Activated T-cell treated with anti-CD3 and anti-CD28 coated beads, Interleukin-2, amount 50 U/mL, for 24 hours (primary cell): ENCODE results near the gene DNAH8.

Source experiments
- DNase-seq: peaks from one replicate; pipeline ENCODE4 v3.0.0-alpha.2; 2020
- H3K27ac Mint-ChIP-seq: 2 replicates; pipeline ENCODE4 v1.8.0; 2020; ENCODE audit warnings: mild to moderate bottlenecking, mixed read lengths
- H3K27me3 Mint-ChIP-seq: 2 replicates; pipeline ENCODE4 v1.8.0; 2020; ENCODE audit warnings: mixed read lengths
- H3K36me3 Mint-ChIP-seq: 2 replicates; pipeline ENCODE4 v1.8.0; 2020; ENCODE audit warnings: low read depth, mixed read lengths
- H3K4me1 Mint-ChIP-seq: 2 replicates; pipeline ENCODE4 v1.8.0; 2020; ENCODE audit warnings: low read depth, mixed read lengths
- H3K4me3 Mint-ChIP-seq: 2 replicates; pipeline ENCODE4 v1.8.0; 2020; ENCODE audit warnings: mild to moderate bottlenecking, moderate library complexity, mixed read lengths
- H3K9me3 Mint-ChIP-seq: 2 replicates; pipeline ENCODE4 v1.8.0; 2020; ENCODE audit warnings: mixed read lengths

The DNAH8 gene

DNA sequence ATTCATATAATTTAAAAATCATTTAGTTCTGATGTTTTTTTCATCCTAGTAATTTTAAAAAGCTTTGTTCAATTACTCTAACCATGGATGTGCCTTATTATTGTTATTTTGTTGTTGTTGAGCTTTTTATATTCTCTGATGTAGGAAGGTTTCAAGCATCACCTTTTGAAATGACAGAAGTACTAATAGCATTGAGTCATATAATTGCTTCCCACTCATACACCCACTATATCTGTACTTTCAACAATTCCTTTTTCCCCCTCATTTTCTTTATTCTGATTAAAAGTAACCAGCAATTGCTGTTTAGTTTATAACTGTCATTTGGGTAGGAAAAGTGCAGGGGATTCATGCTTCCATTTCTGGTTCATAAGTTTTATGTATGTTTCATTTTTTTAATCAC lies 38.6 kb downstream of the DNAH8 start:
- Mint-ChIP-seq H3K4me1 (peaks cover 41% of the 10 kb centered on the region), H3K4me3 (no peak overlapping the region), H3K27ac (peak overlapping the region; percentile 72), H3K36me3 (no peaks in the 10 kb centered on the region), H3K27me3 (peaks cover 5% of the 10 kb centered on the region), H3K9me3 (no peaks in the 10 kb centered on the region)
- no peak for DNase-seq

DNA sequence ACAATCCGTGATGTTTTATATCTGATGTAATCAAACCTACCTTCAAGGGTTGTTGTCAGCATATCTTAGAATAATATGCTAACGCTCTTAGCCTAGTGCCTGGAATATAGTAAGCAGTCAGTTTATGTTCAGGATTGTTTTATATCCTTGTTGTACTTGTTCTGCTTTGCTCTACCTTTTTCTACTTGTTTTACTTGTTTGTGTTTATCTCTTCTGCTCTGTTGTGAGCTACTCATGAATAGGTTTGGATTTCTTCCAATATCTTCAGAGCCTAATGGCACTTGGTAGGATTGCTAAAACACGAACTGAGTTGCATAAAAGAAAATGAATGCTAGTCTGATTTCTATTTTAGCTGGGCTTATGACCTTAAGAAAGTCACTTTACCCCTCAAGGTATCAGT lies 40.1 kb downstream of the DNAH8 start:
- H3K27ac Mint-ChIP-seq = peak overlapping the region; percentile 17
- peaks cover 5% of the 10 kb centered on the region for H3K27me3 Mint-ChIP-seq
- H3K9me3 Mint-ChIP-seq = no peaks in the 10 kb centered on the region
- no peak for DNase-seq
- H3K4me3 Mint-ChIP-seq = no peak overlapping the region
- peaks cover 36% of the 10 kb centered on the region for H3K4me1 Mint-ChIP-seq
- no peaks in the 10 kb centered on the region for H3K36me3 Mint-ChIP-seq

DNA sequence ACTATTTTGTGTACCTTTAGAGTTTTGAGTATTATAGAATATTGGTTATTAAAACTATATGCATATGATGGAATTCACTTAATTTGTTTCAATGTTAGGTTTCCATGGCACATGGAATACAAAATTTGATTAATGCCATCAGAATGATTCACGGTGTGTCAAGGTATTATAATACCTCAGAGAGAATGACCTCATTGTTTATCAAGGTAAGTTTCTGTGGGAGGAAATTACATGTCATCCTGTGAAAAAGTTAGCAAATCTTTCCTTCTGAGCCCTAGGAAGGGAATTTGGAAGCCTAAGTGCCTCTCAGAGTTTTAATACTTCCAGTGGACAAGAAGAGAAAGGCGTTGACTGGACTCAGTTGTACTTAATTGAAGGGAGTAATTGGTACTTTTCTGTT lies 40.8 kb downstream of the DNAH8 start:
- H3K36me3 Mint-ChIP-seq = no peaks in the 10 kb centered on the region
- peaks cover 35% of the 10 kb centered on the region for H3K4me1 Mint-ChIP-seq
- peaks cover 5% of the 10 kb centered on the region for H3K27me3 Mint-ChIP-seq
- no peak overlapping the region for H3K4me3 Mint-ChIP-seq
- peak overlapping the region; percentile 72 for H3K27ac Mint-ChIP-seq
- DNase-seq = no peak
- H3K9me3 Mint-ChIP-seq = peaks cover 2% of the 10 kb centered on the region

DNA sequence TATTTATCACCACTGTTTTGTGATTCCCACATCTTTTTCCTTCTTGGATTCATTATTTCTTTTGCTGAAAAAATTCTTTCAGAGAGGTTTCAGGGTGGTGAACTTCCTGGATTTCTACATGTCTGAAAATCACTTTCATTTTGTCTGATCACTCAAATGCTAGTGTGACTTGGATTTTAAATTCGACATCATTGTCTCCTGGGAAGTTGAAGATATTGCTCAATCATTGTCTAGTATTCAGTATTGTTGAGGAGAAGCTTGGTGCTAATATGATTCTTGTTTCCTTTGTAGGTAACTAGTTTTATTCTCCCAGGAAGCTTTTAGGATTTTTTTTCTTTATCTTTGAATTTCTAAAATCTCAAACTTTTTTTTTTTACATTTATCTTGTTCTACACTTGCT lies 45.0 kb downstream of the DNAH8 start:
- Mint-ChIP-seq H3K4me1 (peaks cover 15% of the 10 kb centered on the region), H3K27me3 (peaks cover 25% of the 10 kb centered on the region), H3K36me3 (no peaks in the 10 kb centered on the region), H3K27ac (no peak overlapping the region), H3K4me3 (no peak overlapping the region), H3K9me3 (peaks cover 2% of the 10 kb centered on the region)
- no peak for DNase-seq

DNA sequence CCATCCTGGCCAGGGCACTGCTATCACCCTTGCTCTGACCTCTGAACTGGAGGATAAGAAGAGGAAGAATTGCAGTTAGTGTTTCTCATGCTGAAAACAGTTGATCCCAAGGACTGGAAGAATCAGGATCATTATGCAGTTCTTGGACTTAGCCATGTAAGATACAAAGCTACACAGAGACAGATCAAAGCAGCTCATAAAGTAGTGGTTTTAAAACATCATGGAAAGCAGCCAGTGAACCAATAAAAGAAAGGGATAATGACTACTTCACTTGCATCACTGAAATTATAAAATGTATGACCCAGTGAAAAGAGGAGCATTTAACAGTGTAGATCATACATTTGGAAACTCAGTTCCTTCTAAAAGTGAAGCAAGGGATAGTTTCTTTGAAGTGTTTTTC lies 47.7 kb downstream of the DNAH8 start:
- Mint-ChIP-seq H3K27me3 (peaks cover 29% of the 10 kb centered on the region), H3K27ac (no peak overlapping the region), H3K4me3 (no peak overlapping the region), H3K36me3 (no peaks in the 10 kb centered on the region), H3K4me1 (peaks cover 6% of the 10 kb centered on the region), H3K9me3 (peaks cover 2% of the 10 kb centered on the region)
- no peak for DNase-seq

DNA sequence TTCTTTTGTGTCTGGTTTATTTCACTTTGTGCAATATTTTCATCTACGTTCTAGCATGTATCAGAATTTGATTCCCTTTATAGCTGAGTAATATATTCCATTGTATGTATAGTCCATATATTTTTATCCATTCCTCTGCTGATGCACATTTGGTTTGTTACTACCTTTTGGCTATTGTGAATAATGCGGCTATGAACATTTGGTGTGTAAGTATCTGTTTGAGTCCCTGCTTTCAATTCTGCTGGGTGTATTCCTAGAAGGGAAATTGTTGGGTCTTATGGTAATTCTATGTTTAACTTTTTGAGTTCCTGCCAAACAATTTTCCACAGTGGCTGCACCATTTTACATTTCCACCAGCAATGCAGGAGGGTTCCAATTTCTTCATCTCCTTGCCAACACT lies 52.4 kb downstream of the DNAH8 start:
- Mint-ChIP-seq H3K36me3 (no peaks in the 10 kb centered on the region), H3K27me3 (peaks cover 27% of the 10 kb centered on the region), H3K4me3 (no peak overlapping the region), H3K4me1 (peaks cover 20% of the 10 kb centered on the region), H3K9me3 (no peaks in the 10 kb centered on the region), H3K27ac (no peak overlapping the region)
- DNase-seq = no peak

DNA sequence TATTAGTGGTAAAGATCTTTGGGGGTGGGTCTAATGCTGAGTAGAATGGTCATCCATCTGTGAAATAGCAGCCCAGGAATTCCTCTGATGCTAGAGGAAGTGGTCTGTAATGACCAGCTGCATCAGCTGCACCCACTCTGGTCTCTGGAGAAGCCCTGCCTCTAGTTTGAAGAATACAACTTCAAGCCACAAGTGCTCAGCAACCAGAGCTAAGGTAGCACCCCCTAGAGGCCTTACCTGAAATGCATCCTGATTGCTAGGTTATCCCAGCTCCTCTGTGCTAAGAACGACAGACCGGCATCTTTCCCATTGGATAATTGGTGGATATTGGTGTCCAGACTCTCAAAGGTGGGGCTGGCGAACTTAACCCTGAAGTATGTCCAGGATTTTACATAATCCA lies 58.2 kb downstream of the DNAH8 start:
- no peak for DNase-seq
- peaks cover 10% of the 10 kb centered on the region for H3K4me1 Mint-ChIP-seq
- H3K27ac Mint-ChIP-seq = no peak overlapping the region
- no peak overlapping the region for H3K4me3 Mint-ChIP-seq
- peaks cover 29% of the 10 kb centered on the region for H3K27me3 Mint-ChIP-seq
- no peaks in the 10 kb centered on the region for H3K36me3 Mint-ChIP-seq
- H3K9me3 Mint-ChIP-seq = no peaks in the 10 kb centered on the region

DNA sequence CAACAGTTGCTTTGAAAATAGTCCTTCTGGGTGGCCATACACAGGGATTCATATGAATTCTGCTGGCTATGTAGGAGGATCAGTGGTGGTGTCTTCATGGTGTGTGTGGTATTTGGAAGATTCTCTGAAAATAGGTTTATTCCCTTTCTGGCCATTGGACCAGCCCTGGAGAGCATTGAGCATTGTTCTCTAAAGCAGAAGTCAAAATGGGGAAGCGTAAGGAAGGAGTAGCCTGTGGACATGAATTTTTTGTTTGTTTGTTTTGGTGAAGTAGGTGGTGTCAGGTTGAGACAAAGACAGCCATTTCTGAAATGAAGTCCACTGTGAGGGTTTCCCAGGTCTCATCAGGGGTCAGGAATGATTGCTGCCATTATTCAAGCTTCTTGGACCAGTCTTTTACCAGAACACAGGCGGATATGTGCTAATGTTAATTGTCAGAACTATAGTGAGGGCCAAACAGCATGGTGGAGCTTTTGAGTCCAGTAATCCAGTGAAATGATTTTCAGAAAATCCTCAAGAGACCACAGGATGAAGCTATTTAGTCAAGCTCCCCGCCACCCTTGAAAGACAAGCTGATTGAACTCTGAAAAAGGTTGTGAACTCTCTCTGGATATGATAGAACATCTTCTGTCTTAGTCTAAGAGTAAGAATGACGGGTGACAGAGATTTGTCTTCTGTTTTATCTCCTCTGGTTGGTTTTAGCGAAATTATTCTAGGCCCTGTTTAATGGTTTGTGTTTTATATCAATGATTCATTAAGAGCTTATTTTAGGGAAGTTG lies 60.0 kb downstream of the DNAH8 start:
- Mint-ChIP-seq H3K27me3 (peaks cover 40% of the 10 kb centered on the region), H3K4me3 (no peak overlapping the region), H3K4me1 (peaks cover 6% of the 10 kb centered on the region), H3K27ac (no peak overlapping the region), H3K36me3 (no peaks in the 10 kb centered on the region), H3K9me3 (no peaks in the 10 kb centered on the region)
- no peak for DNase-seq

DNA sequence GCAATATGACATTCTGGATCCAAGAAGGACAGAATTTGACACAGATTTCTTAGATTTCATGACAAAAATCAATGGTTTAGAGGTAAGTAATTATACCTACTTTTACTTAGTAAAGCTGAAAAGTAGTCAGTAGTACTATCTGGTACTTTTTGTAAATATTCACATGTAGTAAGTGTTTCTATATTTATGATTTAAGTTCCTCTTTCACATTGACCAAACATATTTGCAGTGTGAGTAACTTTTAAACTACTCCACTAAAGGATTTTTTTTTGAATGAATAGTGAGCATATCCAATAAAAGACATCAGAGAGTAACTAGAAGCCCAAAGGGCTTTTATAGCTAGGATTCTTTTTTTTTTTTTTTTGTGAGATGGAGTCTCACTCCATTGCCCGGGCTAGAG lies 60.8 kb downstream of the DNAH8 start:
- Mint-ChIP-seq H3K27ac (no peak overlapping the region), H3K4me1 (peaks cover 4% of the 10 kb centered on the region), H3K36me3 (no peaks in the 10 kb centered on the region), H3K4me3 (no peak overlapping the region), H3K9me3 (no peaks in the 10 kb centered on the region), H3K27me3 (peaks cover 44% of the 10 kb centered on the region)
- no peak for DNase-seq

DNA sequence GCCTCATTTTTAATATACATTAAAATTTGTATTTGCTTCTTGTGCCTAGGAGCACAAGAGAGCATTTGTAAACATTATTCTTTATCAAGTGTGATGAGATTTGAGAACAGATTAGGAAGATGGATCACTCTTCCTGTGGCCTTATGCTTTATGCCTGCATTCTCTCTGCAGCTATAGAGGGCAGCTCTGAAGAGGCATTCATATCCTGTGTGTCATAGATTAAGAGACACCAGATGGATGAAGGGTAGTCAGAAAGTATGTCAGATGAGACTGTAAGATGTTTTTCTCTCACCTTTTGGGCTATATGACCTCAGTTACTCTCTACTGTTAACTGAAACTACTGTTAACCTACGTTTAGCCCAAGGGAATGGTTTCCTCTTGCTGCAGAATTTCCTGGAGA lies 61.4 kb downstream of the DNAH8 start:
- no peaks in the 10 kb centered on the region for H3K36me3 Mint-ChIP-seq
- no peaks in the 10 kb centered on the region for H3K9me3 Mint-ChIP-seq
- no peak overlapping the region for H3K27ac Mint-ChIP-seq
- no peaks in the 10 kb centered on the region for H3K4me1 Mint-ChIP-seq
- DNase-seq = no peak
- H3K27me3 Mint-ChIP-seq = peaks cover 43% of the 10 kb centered on the region
- H3K4me3 Mint-ChIP-seq = no peak overlapping the region

DNA sequence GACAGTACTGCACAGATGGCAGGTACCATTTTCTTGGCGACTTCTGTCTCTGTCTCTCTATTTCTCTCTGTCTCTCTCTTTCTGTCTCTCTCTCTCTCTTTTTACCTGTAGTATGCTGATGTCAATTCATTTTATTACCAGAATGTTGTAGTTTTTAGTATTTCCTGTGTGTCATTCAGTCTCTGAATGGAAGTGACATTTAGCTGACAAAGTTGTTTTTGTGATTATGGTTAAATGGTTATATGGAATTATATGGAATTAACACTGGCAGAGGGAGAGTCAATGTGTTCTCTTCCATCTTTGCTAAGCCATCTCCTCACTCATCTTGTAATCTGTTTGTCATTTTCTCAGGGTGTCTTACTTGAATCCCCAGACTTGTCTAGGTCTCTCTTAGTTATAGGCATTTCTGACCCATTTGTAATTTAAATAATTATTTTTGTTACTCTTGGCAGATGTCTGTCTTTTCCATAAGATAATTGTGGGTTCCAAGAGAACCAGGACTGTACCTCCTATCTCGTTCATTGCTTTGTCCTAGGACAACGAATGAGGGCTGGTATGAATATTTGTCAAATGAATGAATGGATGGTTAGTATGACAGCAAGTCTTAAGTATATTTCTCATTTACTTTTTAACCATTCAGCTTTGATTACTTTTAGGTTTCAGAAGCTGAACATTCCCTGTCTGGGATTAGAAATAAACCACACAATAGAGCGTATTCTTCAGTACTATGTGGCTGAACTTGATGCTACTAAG lies 64.4 kb downstream of the DNAH8 start:
- H3K27ac Mint-ChIP-seq = no peak overlapping the region
- H3K4me3 Mint-ChIP-seq = no peak overlapping the region
- no peaks in the 10 kb centered on the region for H3K9me3 Mint-ChIP-seq
- H3K27me3 Mint-ChIP-seq = peaks cover 38% of the 10 kb centered on the region
- DNase-seq = no peak
- H3K4me1 Mint-ChIP-seq = no peaks in the 10 kb centered on the region
- no peaks in the 10 kb centered on the region for H3K36me3 Mint-ChIP-seq

DNA sequence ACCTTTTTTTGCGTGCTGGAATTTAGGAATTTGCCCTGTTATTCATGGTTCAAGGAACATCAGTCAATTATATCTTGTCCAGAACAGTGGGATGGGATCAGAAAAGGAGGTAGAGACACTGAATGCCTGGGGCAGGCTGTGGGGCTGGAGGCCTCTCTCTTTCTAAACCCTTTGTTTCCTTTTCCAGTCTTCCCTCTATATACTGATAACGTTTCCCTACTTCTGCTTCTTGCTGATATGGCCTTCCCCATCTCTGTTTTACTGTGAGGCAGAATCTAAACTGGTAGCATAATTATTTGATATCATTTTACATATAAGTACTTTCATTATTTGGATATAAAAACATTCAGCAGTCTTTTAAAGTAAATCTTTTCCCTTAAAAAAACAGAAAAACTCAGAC lies 67.5 kb downstream of the DNAH8 start:
- no peaks in the 10 kb centered on the region for H3K36me3 Mint-ChIP-seq
- no peak overlapping the region for H3K4me3 Mint-ChIP-seq
- no peak overlapping the region for H3K27ac Mint-ChIP-seq
- no peaks in the 10 kb centered on the region for H3K9me3 Mint-ChIP-seq
- no peaks in the 10 kb centered on the region for H3K4me1 Mint-ChIP-seq
- DNase-seq = no peak
- H3K27me3 Mint-ChIP-seq = peaks cover 38% of the 10 kb centered on the region

DNA sequence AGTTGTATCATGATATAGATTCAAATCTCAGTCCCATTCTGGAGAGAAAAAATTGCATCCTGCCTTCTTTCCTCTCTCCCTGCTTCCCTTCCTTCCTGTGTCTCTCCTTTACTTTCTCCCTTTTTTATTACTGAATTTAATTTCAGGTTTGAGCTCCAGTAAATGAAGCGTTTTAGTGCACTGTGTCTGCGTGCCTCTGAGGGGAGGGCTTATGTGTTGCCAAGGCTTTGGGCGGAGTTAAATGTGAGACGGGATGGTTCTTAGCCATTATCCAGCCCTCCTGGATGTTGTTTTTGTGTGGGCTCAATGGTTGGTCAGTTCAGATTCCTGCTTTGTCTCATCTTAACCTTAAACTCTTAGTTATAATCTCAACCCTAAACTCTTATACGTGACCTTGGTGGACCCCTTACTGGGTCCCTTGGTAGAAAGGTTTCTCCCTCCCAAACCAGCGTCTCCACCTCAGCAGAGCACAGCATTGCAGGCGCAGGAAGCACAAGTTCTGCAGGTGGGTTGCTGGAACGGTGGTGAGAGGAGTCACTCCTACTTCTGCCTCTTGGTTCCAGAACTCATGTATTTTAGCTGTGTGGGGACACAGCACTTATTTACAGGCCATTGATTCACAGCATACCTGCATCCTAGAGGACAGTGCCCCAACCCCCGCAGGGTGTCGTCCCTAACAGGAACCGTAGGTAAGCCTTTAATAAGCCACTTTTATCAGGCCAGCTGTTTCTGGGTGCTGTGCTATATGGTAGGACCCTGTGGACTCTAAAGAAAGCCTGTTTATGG lies 68.5 kb downstream of the DNAH8 start:
- H3K36me3 Mint-ChIP-seq = no peaks in the 10 kb centered on the region
- no peaks in the 10 kb centered on the region for H3K4me1 Mint-ChIP-seq
- no peaks in the 10 kb centered on the region for H3K9me3 Mint-ChIP-seq
- DNase-seq = no peak
- H3K4me3 Mint-ChIP-seq = no peak overlapping the region
- peaks cover 44% of the 10 kb centered on the region for H3K27me3 Mint-ChIP-seq
- no peak overlapping the region for H3K27ac Mint-ChIP-seq

DNA sequence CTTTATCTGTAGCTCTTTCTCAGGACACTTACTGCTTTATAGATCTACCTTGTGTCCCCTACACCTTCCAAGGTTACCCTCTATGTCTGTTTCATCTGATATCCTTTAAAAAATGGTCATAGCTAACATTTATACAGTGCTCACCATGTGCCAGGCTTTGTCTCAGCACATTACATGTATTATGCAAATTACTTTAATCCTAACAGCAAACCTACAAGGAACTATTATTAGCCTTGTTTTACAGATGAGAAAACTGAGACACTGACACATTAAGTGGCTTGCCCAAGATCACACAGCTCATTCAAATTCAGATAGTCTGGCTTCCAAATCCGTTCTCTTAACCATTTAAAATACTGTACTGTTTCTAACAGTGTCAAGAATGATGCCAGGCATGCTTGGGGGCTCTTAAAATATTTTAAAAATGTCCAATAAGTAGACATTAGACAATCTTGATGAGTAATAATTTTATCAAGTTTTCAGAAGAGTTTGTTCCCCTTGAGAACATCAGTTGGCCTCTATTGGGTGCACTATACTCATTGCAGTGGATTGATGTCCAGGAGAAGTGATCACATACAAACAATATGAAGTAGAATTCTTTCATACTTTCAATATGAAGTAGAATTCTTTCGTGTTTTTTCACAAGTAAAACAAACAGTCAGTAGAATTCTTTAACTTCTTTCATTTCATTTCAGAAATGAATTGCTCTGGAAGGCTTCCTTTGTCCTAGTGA lies 69.6 kb downstream of the DNAH8 start:
- H3K9me3 Mint-ChIP-seq = no peaks in the 10 kb centered on the region

More for the DNA sequence above, 69.6 kb downstream of the DNAH8 start:
- peaks cover 42% of the 10 kb centered on the region for H3K27me3 Mint-ChIP-seq
- no peaks in the 10 kb centered on the region for H3K36me3 Mint-ChIP-seq
- no peaks in the 10 kb centered on the region for H3K4me1 Mint-ChIP-seq
- H3K27ac Mint-ChIP-seq = no peak overlapping the region
- H3K4me3 Mint-ChIP-seq = no peak overlapping the region
- no peak for DNase-seq
